Fibroblast of skin of abdomen (primary cell): ENCODE measurements around the gene GRAMD1B.
"Not testable (repeated sequence)": the region's sequence is repeated elsewhere in the genome, so short reads cannot be mapped to it uniquely, and the experiment has no call there.

Experiments
- DNase-seq: peaks from one replicate; pipeline ENCODE4 v3.0.0-alpha.2; 2013

GRAMD1B gene

DNA sequence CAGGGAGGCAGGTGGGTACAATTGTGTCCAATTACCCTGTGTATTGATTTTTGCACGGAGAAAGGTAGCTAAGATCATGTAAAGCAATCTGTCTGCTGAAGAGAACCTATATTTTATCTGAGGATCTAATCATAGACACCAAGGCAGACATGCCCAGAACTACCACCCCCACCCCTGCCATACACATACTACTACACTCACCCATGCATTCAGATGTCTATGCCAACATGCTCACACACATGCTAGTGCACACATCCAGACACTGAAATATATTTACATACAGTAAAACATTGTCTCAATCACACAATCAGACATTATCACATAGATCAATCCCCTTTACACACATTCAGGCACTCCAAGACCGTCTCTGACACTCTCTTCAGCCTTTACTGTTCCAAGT is 222.5 kb downstream of the GRAMD1B start:
- no peak for DNase-seq

- no peak for DNase-seq
Measured at GRCh38 chr11:123653483-123653826, 223.4 kb downstream of the GRAMD1B start.

DNA sequence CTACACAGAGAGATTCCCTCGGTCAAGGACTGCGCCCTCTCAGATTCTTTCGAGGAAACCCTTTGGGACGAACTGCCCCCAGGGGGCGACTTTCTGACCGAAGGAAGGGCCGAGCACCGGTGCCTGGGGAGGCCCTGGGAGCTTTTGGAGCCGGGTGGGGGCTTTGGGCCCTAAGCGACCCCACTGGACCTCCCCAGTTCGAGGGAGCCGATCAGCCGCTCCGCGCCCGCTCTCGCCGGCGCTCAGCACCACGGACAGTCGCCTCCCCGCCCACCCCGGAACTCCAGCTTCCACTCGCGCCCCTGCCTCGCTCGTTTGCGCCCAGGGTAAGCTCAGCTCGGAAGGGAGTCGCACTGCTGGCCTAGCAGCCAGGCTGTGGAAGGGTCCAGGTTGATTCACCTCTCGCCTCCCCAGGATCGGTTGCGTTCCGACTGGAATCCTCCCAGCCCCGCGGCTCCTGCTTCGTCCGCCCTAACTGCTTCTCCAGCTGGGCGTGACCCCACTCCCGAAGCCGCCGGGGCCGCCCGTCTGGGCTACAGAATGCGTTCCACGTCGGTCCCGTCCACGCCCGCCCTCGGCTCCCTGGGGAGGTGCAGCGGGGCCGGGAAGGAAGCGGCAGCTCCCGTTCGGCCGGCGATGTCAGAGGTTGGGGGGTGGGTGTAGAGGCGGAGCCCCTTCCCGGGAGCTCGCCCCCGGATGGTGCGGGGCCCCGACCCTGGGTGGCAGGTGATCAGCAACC is 223.9 kb downstream of the GRAMD1B start:
- peak; percentile 26 for DNase-seq

GRCh38 chr11:123654566-123655081 is 224.6 kb downstream of the GRAMD1B start, which contains the start of gene SCN3B:
Gene SCN3B (minus strand): TSS chr11:123654624. CDS start chr11:123653801, 823 bp downstream.
- peak; percentile 55 for DNase-seq

GRCh38 chr11:123659311-123659710 is 229.2 kb downstream of the GRAMD1B start:
- DNase-seq: no peak

DNA sequence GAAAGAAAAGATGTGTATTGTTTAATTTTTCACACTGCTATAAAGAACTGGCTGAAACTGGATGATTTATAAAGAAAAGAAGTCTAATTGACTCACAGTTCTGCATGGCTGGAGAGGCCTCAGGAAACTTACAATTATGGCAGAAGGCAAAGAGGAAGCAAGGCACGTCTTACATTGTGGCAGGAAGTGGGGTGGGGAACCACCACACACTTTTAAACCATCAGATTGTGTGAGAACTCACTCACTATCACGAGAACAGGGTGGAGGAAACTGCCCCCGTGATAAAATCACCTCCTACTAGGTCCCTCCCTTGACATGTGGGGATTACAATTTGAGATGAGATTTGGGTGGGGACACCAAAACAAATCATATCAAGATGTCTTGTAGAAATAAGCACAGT is 229.9 kb downstream of the GRAMD1B start:
- DNase-seq: not testable (repeated sequence)

- no peak for DNase-seq
Measured at GRCh38 chr11:123665306-123665705, 235.2 kb downstream of the GRAMD1B start.

- no peak for DNase-seq
Measured at GRCh38 chr11:123670081-123670480, 240.0 kb downstream of the GRAMD1B start.

- no peak for DNase-seq
Measured at GRCh38 chr11:123671534-123671933, 241.5 kb downstream of the GRAMD1B start.

DNA sequence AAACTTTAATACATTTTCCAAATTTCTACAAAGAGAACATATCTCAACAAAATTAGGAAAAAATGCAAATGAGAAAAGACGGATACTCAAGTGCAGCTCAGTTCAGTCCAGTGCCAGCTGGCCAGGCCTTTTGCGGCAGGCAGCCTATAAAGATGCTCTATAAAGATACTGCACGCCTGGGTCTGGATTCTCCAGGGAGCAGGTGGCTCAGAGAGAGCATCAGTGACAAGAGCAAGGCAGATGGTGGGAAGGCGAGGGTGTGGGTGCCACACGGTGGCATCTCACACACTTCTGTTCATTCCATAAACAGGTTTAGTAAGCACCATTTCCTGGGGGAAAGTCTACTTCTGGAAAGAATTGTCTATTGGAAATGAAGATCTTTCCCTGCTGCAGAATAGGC is 242.5 kb downstream of the GRAMD1B start:
- DNase-seq: no peak

DNA sequence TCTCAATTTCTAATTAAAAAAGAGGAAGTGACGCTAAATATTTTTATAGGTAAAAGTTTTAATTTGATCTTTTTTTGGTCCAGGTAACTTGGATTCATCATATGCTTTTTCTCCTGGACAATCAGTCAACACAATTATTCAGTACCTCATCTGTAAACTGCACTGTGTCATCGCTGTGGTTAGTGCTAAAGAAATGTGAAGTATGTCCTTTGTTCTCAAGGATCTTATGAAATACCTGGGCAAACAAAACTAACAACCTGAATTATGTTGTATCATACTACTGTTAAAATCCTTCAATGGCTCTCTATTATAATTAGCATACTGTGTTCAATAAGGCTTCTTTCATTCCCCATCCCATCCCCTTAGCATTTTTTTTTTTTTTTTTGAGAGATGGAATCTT is 244.2 kb downstream of the GRAMD1B start:
- no peak for DNase-seq
